Measurements from ENCODE around the gene PCGF5.

- TF ChIP-seq CTCF (IDR thresholded peaks at IDR 0.05): no peak
- no peak for TF ChIP-seq POLR2A (IDR thresholded peaks at IDR 0.05)
Measured at GRCh38 chr10:91188889-91189288, 31.6 kb upstream of the PCGF5 start.
